ENCODE data around the gene HEPH.
"Not testable (repeated sequence)": the region's sequence is repeated elsewhere in the genome, so short reads cannot be mapped to it uniquely, and the experiment has no call there.

Gene HEPH

GRCh38 chrX:66203114-66203513 lies 39.1 kb downstream of the HEPH start:
- no peak for DNase-seq (ENCODE audit: low spot score)

- DNase-seq (ENCODE audit: low spot score): no peak
Measured at GRCh38 chrX:66221856-66222255, 57.8 kb downstream of the HEPH start.

- DNase-seq (ENCODE audit: low spot score): no peak
Measured at GRCh38 chrX:66232296-66232695, 68.2 kb downstream of the HEPH start.

GRCh38 chrX:66233209-66233608 lies 69.2 kb downstream of the HEPH start:
- no peak for DNase-seq (ENCODE audit: low spot score)

GRCh38 chrX:66233904-66234303 lies 69.9 kb downstream of the HEPH start:
- DNase-seq (ENCODE audit: low spot score): not testable (repeated sequence)

- DNase-seq (ENCODE audit: low spot score): no peak
Measured at GRCh38 chrX:66255359-66255967, 91.4 kb downstream of the HEPH start.

GRCh38 chrX:66262807-66263206 lies 98.8 kb downstream of the HEPH start:
- no peak for DNase-seq (ENCODE audit: low spot score)

Measured in COLO829 (cell line).